Astrocyte (in vitro differentiated cells and primary cell): ENCODE data around the gene C10orf120. TPM values are rescaled to one million over a fixed set of nuclear protein-coding genes. Genes with fewer than 3 reads are reported as not detected.

ENCODE experiments used
- DNase-seq: peaks from one replicate; pipeline ENCODE4 v3.0.0-alpha.2; 2010; ENCODE audit warnings: low read depth
- FAIRE-seq: peaks from 2 replicates; lab custom pipeline; 2011; peaks lifted over from hg19 to GRCh38; lab: Jason Lieb, UNC
- H2AFZ ChIP-seq: 2 replicates; pipeline ENCODE4 v1.6.0; 2012; ENCODE audit warnings: low read depth, low read length, inconsistent platforms
- H3K27ac ChIP-seq: 2 replicates; pipeline ENCODE4 v1.5.1; 2011; ENCODE audit warnings: low read depth, low read length, inconsistent platforms
- H3K27me3 ChIP-seq: 2 replicates; pipeline ENCODE4 v1.6.0; 2011; ENCODE audit warnings: low read length, inconsistent platforms; ENCODE audit not compliant: insufficient read depth
- H3K36me3 ChIP-seq: 2 replicates; pipeline ENCODE4 v1.5.1; 2011; ENCODE audit warnings: low read length, inconsistent platforms; ENCODE audit not compliant: insufficient read depth
- H3K4me1 ChIP-seq: 2 replicates; pipeline ENCODE4 v1.5.1; 2011; ENCODE audit warnings: low read length, inconsistent platforms; ENCODE audit not compliant: insufficient read depth
- H3K4me2 ChIP-seq: 2 replicates; pipeline ENCODE4 v1.6.0; 2012; ENCODE audit warnings: low read length, inconsistent platforms
- H3K4me3 ChIP-seq: 2 replicates; pipeline ENCODE4 v1.5.1; 2011; ENCODE audit warnings: low read depth, mild to moderate bottlenecking, low read length, inconsistent platforms; ENCODE audit not compliant: insufficient read depth
- H3K79me2 ChIP-seq: 2 replicates; pipeline ENCODE4 v1.6.0; 2012; ENCODE audit warnings: mild to moderate bottlenecking, low read length, inconsistent platforms; ENCODE audit not compliant: insufficient read depth
- H3K9ac ChIP-seq: 2 replicates; pipeline ENCODE4 v1.6.0; 2012; ENCODE audit warnings: mild to moderate bottlenecking, low read length, inconsistent platforms
- H3K9me3 ChIP-seq: 2 replicates; pipeline ENCODE4 v1.5.1; 2012; ENCODE audit warnings: low read depth, mild to moderate bottlenecking, low read length, inconsistent platforms; ENCODE audit not compliant: insufficient read depth
- H4K20me1 ChIP-seq: 2 replicates; pipeline ENCODE4 v1.6.0; 2012; ENCODE audit warnings: low read length, inconsistent platforms; ENCODE audit not compliant: insufficient read depth
- H3K27ac Mint-ChIP-seq: one replicate; pipeline ENCODE4 v1.8.0; 2021; ENCODE audit warnings: mild to moderate bottlenecking, mixed read lengths; ENCODE audit not compliant: unreplicated experiment
- H3K27me3 Mint-ChIP-seq: one replicate; pipeline ENCODE4 v1.8.0; 2021; ENCODE audit warnings: low read depth, mixed read lengths; ENCODE audit not compliant: unreplicated experiment
- H3K36me3 Mint-ChIP-seq: one replicate; pipeline ENCODE4 v1.8.0; 2021; ENCODE audit warnings: low read depth, mixed read lengths; ENCODE audit not compliant: unreplicated experiment
- H3K4me1 Mint-ChIP-seq: one replicate; pipeline ENCODE4 v1.8.0; 2021; ENCODE audit warnings: low read depth, mixed read lengths; ENCODE audit not compliant: unreplicated experiment
- H3K4me3 Mint-ChIP-seq: one replicate; pipeline ENCODE4 v1.8.0; 2021; ENCODE audit warnings: mild to moderate bottlenecking, moderate library complexity, mixed read lengths; ENCODE audit not compliant: unreplicated experiment
- H3K9me3 Mint-ChIP-seq: one replicate; pipeline ENCODE4 v1.8.0; 2021; ENCODE audit warnings: mild to moderate bottlenecking, mixed read lengths; ENCODE audit not compliant: unreplicated experiment
- EZH2 ChIP-seq: IDR thresholded peaks from 2 replicates; pipeline ENCODE4 v1.6.1; 2012; ENCODE audit warnings: mild to moderate bottlenecking, low read length, inconsistent platforms; ENCODE audit not compliant: insufficient read depth
- total RNA-seq: library from RNA; stranded (reverse); gene quantifications from 2 replicates; pipeline ENCODE4 v1.2.1, GENCODE V29; 2021
- TF ChIP-seq, protein P1 (sequence below): IDR thresholded peaks from 2 replicates; pipeline ENCODE4 v1.5.1; 2011; ENCODE audit warnings: low read depth, mild to moderate bottlenecking, inconsistent platforms, low read length, moderate library complexity; ENCODE audit not compliant: insufficient read depth

The C10orf120 gene
- total RNA-seq, 1 donor from 2014 or later, result not detected

- Histone ChIP-seq H2AFZ (no peak overlapping the region), H3K79me2 (no peaks in the 10 kb centered on the region), H3K4me3 (no peak overlapping the region), H3K27me3 (no peaks in the 10 kb centered on the region), H4K20me1 (no peaks in the 10 kb centered on the region), H3K4me1 (no peaks in the 10 kb centered on the region), H3K36me3 (no peaks in the 10 kb centered on the region), H3K9me3 (peaks cover 5% of the 10 kb centered on the region), H3K27ac (no peak overlapping the region), H3K9ac (no peak overlapping the region), H3K4me2 (no peak overlapping the region)
- H3K27ac Mint-ChIP-seq, result no peak overlapping the region
- no peaks in the 10 kb centered on the region for H3K36me3 Mint-ChIP-seq
- TF ChIP-seq, protein P1, sequence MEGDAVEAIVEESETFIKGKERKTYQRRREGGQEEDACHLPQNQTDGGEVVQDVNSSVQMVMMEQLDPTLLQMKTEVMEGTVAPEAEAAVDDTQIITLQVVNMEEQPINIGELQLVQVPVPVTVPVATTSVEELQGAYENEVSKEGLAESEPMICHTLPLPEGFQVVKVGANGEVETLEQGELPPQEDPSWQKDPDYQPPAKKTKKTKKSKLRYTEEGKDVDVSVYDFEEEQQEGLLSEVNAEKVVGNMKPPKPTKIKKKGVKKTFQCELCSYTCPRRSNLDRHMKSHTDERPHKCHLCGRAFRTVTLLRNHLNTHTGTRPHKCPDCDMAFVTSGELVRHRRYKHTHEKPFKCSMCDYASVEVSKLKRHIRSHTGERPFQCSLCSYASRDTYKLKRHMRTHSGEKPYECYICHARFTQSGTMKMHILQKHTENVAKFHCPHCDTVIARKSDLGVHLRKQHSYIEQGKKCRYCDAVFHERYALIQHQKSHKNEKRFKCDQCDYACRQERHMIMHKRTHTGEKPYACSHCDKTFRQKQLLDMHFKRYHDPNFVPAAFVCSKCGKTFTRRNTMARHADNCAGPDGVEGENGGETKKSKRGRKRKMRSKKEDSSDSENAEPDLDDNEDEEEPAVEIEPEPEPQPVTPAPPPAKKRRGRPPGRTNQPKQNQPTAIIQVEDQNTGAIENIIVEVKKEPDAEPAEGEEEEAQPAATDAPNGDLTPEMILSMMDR, result no peak
- TF ChIP-seq EZH2, result no peak
- no peak for FAIRE-seq
- peaks cover 1% of the 10 kb centered on the region for H3K9me3 Mint-ChIP-seq
- H3K4me1 Mint-ChIP-seq, result no peaks in the 10 kb centered on the region
- H3K27me3 Mint-ChIP-seq, result peaks cover 26% of the 10 kb centered on the region
- H3K4me3 Mint-ChIP-seq, result no peak overlapping the region
- DNase-seq, result no peak
These were observed 11.2 kb downstream of the C10orf120 start for GRCh38 chr10:122688293-122688989.

DNA sequence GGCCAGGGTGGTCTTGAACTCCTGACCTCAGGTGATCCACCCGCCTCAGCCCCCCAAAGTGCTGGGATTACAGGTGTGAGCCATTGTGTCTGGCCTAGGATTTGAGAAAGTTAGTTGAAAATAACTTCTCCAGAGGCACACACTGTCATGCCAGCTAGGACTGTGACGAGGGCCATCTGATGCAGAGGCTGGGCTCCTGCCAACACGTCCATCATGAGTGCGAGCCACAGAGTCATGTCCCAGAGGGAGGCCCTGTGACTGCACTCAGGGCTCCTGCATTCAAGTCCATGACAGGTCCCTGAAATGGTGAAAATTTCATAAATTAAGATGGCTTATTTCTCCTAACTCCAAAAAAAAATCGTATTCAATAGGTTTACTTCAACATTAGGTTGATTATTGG is 17.1 kb downstream of the C10orf120 start:
- no peaks in the 10 kb centered on the region for H3K79me2 ChIP-seq
- H3K9me3 ChIP-seq, result peaks cover 5% of the 10 kb centered on the region
- no peak overlapping the region for H3K9ac ChIP-seq
- peaks cover 4% of the 10 kb centered on the region for H3K4me1 Mint-ChIP-seq
- no peaks in the 10 kb centered on the region for H4K20me1 ChIP-seq
- H3K9me3 Mint-ChIP-seq, result peaks cover 1% of the 10 kb centered on the region
- H3K36me3 ChIP-seq, result no peaks in the 10 kb centered on the region
- DNase-seq (no peak), FAIRE-seq (no peak)
- peaks cover 25% of the 10 kb centered on the region for H3K27me3 Mint-ChIP-seq
- H3K4me2 ChIP-seq, result no peak overlapping the region
- no peak overlapping the region for H3K27ac ChIP-seq
- TF ChIP-seq EZH2, result no peak
- TF ChIP-seq, protein P1, result no peak
- H3K4me3 Mint-ChIP-seq, result no peak overlapping the region
- no peak overlapping the region for H3K4me3 ChIP-seq
- H3K27me3 ChIP-seq, result no peaks in the 10 kb centered on the region
- no peak overlapping the region for H3K27ac Mint-ChIP-seq
- H3K36me3 Mint-ChIP-seq, result no peaks in the 10 kb centered on the region
- no peaks in the 10 kb centered on the region for H3K4me1 ChIP-seq
- no peak overlapping the region for H2AFZ ChIP-seq

DNA sequence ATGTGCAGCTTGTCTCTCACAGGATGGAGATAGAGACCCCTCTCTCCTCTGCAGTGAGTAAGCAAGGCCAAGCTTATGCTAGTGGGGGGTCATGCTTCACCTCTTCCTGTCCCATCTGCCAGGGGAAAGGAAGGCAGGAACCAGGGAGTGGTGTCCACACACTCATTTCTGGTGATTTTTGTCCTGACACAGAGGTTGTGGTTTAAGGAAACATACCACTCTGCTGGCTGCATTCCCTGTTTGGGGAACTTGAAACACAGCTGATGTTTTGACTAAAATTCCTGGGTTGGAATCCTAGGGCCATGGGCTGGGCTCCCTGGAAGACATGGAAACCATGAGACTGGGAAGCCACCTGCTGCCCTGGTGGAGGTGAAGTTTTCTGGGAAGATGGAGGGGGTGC is 21.4 kb downstream of the C10orf120 start:
- H3K27me3 ChIP-seq, result no peaks in the 10 kb centered on the region
- no peaks in the 10 kb centered on the region for H3K79me2 ChIP-seq
- Mint-ChIP-seq H3K9me3 (no peaks in the 10 kb centered on the region), H3K27me3 (peaks cover 30% of the 10 kb centered on the region), H3K27ac (no peak overlapping the region), H3K4me3 (no peak overlapping the region), H3K36me3 (no peaks in the 10 kb centered on the region), H3K4me1 (peaks cover 4% of the 10 kb centered on the region)
- H3K27ac ChIP-seq, result no peak overlapping the region
- no peak overlapping the region for H2AFZ ChIP-seq
- H3K4me2 ChIP-seq, result no peak overlapping the region
- FAIRE-seq, result no peak
- no peaks in the 10 kb centered on the region for H3K36me3 ChIP-seq
- no peaks in the 10 kb centered on the region for H3K9me3 ChIP-seq
- no peak overlapping the region for H3K9ac ChIP-seq
- no peak for DNase-seq
- no peaks in the 10 kb centered on the region for H4K20me1 ChIP-seq
- no peak overlapping the region for H3K4me3 ChIP-seq
- TF ChIP-seq, protein P1, result no peak
- no peak for TF ChIP-seq EZH2
- no peaks in the 10 kb centered on the region for H3K4me1 ChIP-seq
